Measurements from ENCODE around the gene AMER3.

DNA sequence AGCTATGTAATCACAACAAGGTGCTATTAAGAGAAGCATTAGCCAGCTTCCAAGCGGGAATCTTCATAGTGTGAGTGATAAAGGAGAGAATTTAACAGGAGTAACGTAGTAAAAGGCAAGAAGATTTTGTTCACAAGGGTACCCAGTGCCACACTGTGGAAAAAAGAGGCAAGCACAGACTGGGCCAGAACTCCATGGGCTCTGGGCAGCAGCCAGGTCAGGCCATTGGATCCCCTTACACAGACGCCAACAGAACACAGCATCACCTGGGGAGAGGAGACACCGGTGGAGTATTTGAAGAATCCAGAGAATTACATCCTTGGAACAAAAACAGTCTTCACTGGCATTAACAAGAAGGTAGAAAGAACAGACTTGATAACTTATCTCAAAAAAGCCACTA is 21.2 kb downstream of the AMER3 start:
- TF ChIP-seq, protein P1, sequence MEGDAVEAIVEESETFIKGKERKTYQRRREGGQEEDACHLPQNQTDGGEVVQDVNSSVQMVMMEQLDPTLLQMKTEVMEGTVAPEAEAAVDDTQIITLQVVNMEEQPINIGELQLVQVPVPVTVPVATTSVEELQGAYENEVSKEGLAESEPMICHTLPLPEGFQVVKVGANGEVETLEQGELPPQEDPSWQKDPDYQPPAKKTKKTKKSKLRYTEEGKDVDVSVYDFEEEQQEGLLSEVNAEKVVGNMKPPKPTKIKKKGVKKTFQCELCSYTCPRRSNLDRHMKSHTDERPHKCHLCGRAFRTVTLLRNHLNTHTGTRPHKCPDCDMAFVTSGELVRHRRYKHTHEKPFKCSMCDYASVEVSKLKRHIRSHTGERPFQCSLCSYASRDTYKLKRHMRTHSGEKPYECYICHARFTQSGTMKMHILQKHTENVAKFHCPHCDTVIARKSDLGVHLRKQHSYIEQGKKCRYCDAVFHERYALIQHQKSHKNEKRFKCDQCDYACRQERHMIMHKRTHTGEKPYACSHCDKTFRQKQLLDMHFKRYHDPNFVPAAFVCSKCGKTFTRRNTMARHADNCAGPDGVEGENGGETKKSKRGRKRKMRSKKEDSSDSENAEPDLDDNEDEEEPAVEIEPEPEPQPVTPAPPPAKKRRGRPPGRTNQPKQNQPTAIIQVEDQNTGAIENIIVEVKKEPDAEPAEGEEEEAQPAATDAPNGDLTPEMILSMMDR (conservative IDR thresholded peaks at IDR 0.05; ENCODE audit: low read depth, low read length), result no peak
- no peak for TF ChIP-seq MAFK (IDR thresholded peaks at IDR 0.05; ENCODE audit: low read depth, low read length)
- TF ChIP-seq POLR2A (IDR thresholded peaks at IDR 0.05; ENCODE audit: low read depth, low read length), result no peak
